Measurements from ENCODE around the gene PSMA6.

PSMA6 gene

DNA sequence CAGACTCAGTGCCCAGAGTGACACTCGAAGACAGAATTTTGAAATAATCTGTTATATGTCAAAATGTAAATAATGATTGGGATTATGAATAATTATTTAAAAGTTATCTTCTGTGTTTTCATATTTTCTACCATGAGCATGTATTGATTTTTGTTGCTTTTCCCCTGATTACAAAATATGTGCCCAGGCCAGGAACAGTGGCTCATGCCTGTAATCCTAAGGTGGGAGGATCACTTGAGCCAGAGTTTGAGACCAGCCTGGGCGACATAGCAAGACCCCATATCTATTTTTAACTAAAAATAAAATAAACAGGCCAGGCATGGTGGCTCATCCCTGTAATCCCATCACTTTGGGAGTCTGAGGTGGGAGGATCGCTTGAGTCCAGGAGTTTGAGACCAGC lies 13.5 kb downstream of the PSMA6 start:
- no peak overlapping the region for H3K4me3 ChIP-seq (ENCODE audit: low read depth, low read length)
- TF ChIP-seq MYC (IDR thresholded peaks at IDR 0.05; ENCODE audit: low read depth, low read length) (no peak), POLR2A (IDR thresholded peaks at IDR 0.05; ENCODE audit: extremely low read depth, insufficient read length) (no peak)
- TF ChIP-seq, protein P1, sequence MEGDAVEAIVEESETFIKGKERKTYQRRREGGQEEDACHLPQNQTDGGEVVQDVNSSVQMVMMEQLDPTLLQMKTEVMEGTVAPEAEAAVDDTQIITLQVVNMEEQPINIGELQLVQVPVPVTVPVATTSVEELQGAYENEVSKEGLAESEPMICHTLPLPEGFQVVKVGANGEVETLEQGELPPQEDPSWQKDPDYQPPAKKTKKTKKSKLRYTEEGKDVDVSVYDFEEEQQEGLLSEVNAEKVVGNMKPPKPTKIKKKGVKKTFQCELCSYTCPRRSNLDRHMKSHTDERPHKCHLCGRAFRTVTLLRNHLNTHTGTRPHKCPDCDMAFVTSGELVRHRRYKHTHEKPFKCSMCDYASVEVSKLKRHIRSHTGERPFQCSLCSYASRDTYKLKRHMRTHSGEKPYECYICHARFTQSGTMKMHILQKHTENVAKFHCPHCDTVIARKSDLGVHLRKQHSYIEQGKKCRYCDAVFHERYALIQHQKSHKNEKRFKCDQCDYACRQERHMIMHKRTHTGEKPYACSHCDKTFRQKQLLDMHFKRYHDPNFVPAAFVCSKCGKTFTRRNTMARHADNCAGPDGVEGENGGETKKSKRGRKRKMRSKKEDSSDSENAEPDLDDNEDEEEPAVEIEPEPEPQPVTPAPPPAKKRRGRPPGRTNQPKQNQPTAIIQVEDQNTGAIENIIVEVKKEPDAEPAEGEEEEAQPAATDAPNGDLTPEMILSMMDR (IDR thresholded peaks at IDR 0.05; ENCODE audit: low read depth, low read length) = no peak
- TF ChIP-seq, protein P2, sequence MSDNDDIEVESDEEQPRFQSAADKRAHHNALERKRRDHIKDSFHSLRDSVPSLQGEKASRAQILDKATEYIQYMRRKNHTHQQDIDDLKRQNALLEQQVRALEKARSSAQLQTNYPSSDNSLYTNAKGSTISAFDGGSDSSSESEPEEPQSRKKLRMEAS (IDR thresholded peaks at IDR 0.05; ENCODE audit: low read depth, low read length) = no peak
- no peak for DNase-seq (ENCODE audit: low read depth)

DNA sequence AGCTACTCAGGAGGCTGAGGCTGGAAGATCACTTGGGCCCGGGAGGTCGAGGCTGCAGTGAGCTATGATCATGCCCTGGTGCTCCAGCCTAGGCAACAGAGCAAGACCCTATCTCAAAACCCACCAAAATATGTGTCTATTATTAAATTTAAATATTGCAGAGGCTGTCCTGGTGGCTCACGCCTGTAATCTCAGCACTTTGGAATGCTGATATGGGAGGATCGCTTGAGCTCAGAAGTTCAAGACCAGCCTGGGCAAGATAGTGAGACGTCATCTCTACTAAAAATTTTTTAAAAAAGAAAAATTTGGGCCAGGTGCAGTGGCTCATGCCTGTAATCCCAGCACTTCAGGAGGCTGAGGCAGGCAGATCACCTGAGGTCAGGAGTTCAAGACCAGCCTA lies 13.9 kb downstream of the PSMA6 start:
- H3K4me3 ChIP-seq (ENCODE audit: low read depth, low read length) = no peak overlapping the region
- no peak for DNase-seq (ENCODE audit: low read depth)
- TF ChIP-seq, protein P2 (IDR thresholded peaks at IDR 0.05; ENCODE audit: low read depth, low read length) = no peak
- TF ChIP-seq POLR2A (IDR thresholded peaks at IDR 0.05; ENCODE audit: extremely low read depth, insufficient read length) (no peak), MYC (IDR thresholded peaks at IDR 0.05; ENCODE audit: low read depth, low read length) (no peak)
- TF ChIP-seq, protein P1 (IDR thresholded peaks at IDR 0.05; ENCODE audit: low read depth, low read length) = no peak

DNA sequence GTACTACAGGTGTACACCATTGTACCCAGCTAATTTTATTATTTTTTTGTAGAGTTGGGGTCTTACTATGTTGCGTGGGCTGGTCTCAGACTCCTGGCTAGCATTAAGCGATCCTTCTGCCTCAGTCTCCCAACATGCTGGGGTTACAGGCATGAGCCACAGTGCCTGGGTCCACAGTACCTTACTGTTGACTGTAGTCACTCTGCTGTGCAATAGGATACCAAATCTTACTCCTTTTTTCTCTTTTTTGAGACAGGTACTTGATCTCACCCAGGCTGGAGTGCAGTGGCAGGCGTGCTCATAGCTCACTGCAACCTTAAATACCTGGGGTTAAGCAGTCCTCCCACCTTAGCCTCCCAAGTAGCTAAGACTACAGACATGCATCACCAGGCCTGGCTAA lies 25.6 kb downstream of the PSMA6 start:
- H3K4me3 ChIP-seq (ENCODE audit: low read depth, low read length) = no peak overlapping the region
- TF ChIP-seq, protein P1 (IDR thresholded peaks at IDR 0.05; ENCODE audit: low read depth, low read length) = no peak
- TF ChIP-seq POLR2A (IDR thresholded peaks at IDR 0.05; ENCODE audit: extremely low read depth, insufficient read length) = no peak
- no peak for DNase-seq (ENCODE audit: low read depth)

DNA sequence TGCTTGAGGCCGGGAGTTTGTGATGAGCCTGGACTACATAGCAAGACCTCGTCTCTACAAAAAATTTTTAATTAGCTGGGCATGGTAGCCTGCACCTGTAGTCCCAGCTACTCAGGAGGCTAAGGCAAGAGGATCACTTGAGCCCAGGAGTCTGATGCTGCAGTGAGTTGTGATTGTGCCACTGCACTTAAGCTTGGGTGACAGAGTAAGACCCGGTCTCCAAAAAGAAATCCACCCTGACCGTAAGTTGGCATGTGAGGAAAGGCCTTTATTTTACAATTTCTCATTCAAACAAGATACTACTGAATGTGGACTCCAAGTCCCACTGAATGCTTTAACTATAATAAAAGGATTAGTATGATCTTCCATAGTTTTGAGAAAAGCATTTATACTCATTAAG lies 27.3 kb downstream of the PSMA6 start:
- H3K4me3 ChIP-seq (ENCODE audit: low read depth, low read length) = no peak overlapping the region
- TF ChIP-seq, protein P2 (IDR thresholded peaks at IDR 0.05; ENCODE audit: low read depth, low read length) = no peak
- TF ChIP-seq MYC (IDR thresholded peaks at IDR 0.05; ENCODE audit: low read depth, low read length) (no peak), POLR2A (IDR thresholded peaks at IDR 0.05; ENCODE audit: extremely low read depth, insufficient read length) (no peak)
- TF ChIP-seq, protein P1 (IDR thresholded peaks at IDR 0.05; ENCODE audit: low read depth, low read length) = no peak
- DNase-seq (ENCODE audit: low read depth) = no peak

DNA sequence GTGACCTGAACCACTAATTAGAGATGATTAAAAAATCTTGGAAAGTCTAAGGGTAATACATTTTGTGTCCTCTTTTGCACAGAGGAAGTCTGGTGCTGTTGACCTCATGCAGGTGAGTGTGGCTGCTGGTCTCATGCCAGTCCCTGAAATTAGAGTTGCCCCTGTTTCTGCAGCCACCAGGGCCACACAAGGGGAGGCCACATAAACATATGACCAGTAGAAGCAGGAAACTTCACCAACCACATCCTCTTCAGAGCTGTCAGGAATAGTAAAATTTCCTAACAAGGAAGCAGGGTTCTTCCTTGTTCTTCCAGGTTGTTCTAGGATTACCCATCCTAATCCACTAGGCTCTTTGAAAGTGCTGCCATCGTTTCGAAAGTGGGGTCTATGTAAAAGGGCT lies 28.3 kb downstream of the PSMA6 start:
- TF ChIP-seq MYC (IDR thresholded peaks at IDR 0.05; ENCODE audit: low read depth, low read length) = no peak
- TF ChIP-seq, protein P1 (IDR thresholded peaks at IDR 0.05; ENCODE audit: low read depth, low read length) = no peak
- H3K4me3 ChIP-seq (ENCODE audit: low read depth, low read length) = no peak overlapping the region
- no peak for DNase-seq (ENCODE audit: low read depth)

DNA sequence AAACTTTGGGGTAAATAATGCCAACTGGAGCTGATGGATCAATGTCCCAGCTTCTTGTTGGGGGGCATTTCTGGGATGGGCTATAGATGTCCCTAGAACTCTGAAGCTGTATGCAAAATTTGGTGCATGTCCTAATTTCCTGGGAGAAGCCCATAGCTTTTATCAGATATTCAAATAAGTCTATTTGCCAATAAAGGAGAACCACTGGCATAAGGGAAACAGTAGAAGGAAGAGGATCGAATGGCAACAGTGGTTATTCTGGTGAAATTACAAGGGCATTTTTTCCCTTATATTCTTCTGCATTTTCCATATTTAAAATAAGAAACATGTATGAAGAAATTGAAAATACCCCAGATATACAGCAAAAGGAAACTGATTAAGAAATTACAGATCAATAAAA lies 34.2 kb downstream of the PSMA6 start:
- no peak overlapping the region for H3K4me3 ChIP-seq (ENCODE audit: low read depth, low read length)
- DNase-seq (ENCODE audit: low read depth) = no peak
- TF ChIP-seq, protein P2 (IDR thresholded peaks at IDR 0.05; ENCODE audit: low read depth, low read length) = no peak
- TF ChIP-seq POLR2A (IDR thresholded peaks at IDR 0.05; ENCODE audit: extremely low read depth, insufficient read length) (no peak), MYC (IDR thresholded peaks at IDR 0.05; ENCODE audit: low read depth, low read length) (no peak)
- TF ChIP-seq, protein P1 (IDR thresholded peaks at IDR 0.05; ENCODE audit: low read depth, low read length) = no peak

All from NB4 (cell line).